HEK293 (cell line): ENCODE data around the gene CDK14.

ENCODE experiments used
- CTCF ChIA-PET: fragments of 350-600 bp; formaldehyde crosslinking; extraction: SDS; loops from one replicate; lab custom pipeline; 2021; ENCODE audit warnings: antibody characterized with exemption; lab: Yijun Ruan, JAX
- POLR2A ChIA-PET: fragments of 300-600 bp; formaldehyde crosslinking; extraction: SDS; loops from one replicate; lab custom pipeline; 2020; ENCODE audit warnings: antibody characterized with exemption, inconsistent platforms; lab: Yijun Ruan, JAX
- H3K27ac ChIP-seq: fragments of 200-500 bp; sonication (Bioruptor generic); 2 replicates; pipeline ENCODE4 v1.5.1; 2014; ENCODE audit warnings: low read depth, low read length, control low read depth, inconsistent platforms; ENCODE audit errors: extremely low read depth
- H3K36me3 ChIP-seq, 2 experiments: fragments of 200-500 bp in 1 of 2; sonication (Bioruptor generic) in 1 of 2; 1 replicate in 1 of 2; 2 replicates in 1 of 2; pipeline ENCODE4 v1.5.1; 2014 to 2017; ENCODE audit warnings: inconsistent platforms in 2 of 2, low read length in 2 of 2; ENCODE audit not compliant: control insufficient read depth in 2 of 2, insufficient read depth in 1 of 2
- H3K4me1 ChIP-seq: fragments of 200-500 bp; sonication (Bioruptor generic); 2 replicates; pipeline ENCODE4 v1.5.1; 2014; ENCODE audit warnings: mild to moderate bottlenecking, low read length, inconsistent platforms; ENCODE audit not compliant: control insufficient read depth, insufficient read depth
- H3K4me3 ChIP-seq: 2 replicates; pipeline ENCODE4 v1.5.1; 2011; ENCODE audit warnings: low read depth, mild to moderate bottlenecking, control low read depth, low read length, moderate library complexity
- H3K9me3 ChIP-seq: fragments of 200-500 bp; sonication (Bioruptor generic); 2 replicates; pipeline ENCODE4 v1.5.1; 2014; ENCODE audit warnings: low read depth, low read length, inconsistent platforms; ENCODE audit not compliant: control insufficient read depth, insufficient read depth
- ATF2 ChIP-seq: fragments of 450-650 bp; formaldehyde crosslinking; IDR thresholded peaks from 2 replicates; pipeline ENCODE4 v1.5.1; 2016; ENCODE audit warnings: missing biosample characterization, missing genetic modification characterization, low read depth
- BCL11B ChIP-seq: fragments of 450-650 bp; formaldehyde crosslinking; IDR thresholded peaks from 2 replicates; pipeline ENCODE4 v1.5.1; 2016; ENCODE audit warnings: low read depth, missing biosample characterization, missing genetic modification characterization
- FEZF1 ChIP-seq: fragments of 450-650 bp; formaldehyde crosslinking; IDR thresholded peaks from 2 replicates; pipeline ENCODE4 v1.5.1; 2016; ENCODE audit warnings: missing biosample characterization, missing genetic modification characterization
- GFI1B ChIP-seq: fragments of 450-650 bp; formaldehyde crosslinking; IDR thresholded peaks from 2 replicates; pipeline ENCODE4 v1.5.1; 2016; ENCODE audit warnings: missing biosample characterization, missing genetic modification characterization
- KLF1 ChIP-seq: fragments of 450-650 bp; formaldehyde crosslinking; IDR thresholded peaks from 2 replicates; pipeline ENCODE4 v1.5.1; 2016; ENCODE audit warnings: missing biosample characterization, missing genetic modification characterization
- PRDM1 ChIP-seq: fragments of 450-650 bp; formaldehyde crosslinking; IDR thresholded peaks from 2 replicates; pipeline ENCODE4; 2016; ENCODE audit warnings: missing biosample characterization, missing genetic modification characterization
- SCRT2 ChIP-seq: fragments of 450-650 bp; formaldehyde crosslinking; IDR thresholded peaks from 2 replicates; pipeline ENCODE4 v1.5.1; 2016; ENCODE audit warnings: missing biosample characterization, missing genetic modification characterization
- SP7 ChIP-seq: fragments of 450-650 bp; formaldehyde crosslinking; IDR thresholded peaks from 2 replicates; pipeline ENCODE4 v1.5.1; 2016; ENCODE audit warnings: missing biosample characterization, missing genetic modification characterization
- ZEB2 ChIP-seq: fragments of 450-650 bp; formaldehyde crosslinking; IDR thresholded peaks from 2 replicates; pipeline ENCODE4 v1.5.1; 2016; ENCODE audit warnings: missing biosample characterization, missing genetic modification characterization
- ZFP3 ChIP-seq: fragments of 450-650 bp; formaldehyde crosslinking; IDR thresholded peaks from 2 replicates; pipeline ENCODE4 v1.5.1; 2016; ENCODE audit warnings: low read depth, missing biosample characterization, missing genetic modification characterization
- ZNF132 ChIP-seq: fragments of 450-650 bp; formaldehyde crosslinking; IDR thresholded peaks from 2 replicates; pipeline ENCODE4 v1.5.1; 2017; ENCODE audit warnings: missing biosample characterization, missing genetic modification characterization, borderline replicate concordance
- ZNF140 ChIP-seq: fragments of 450-650 bp; formaldehyde crosslinking; IDR thresholded peaks from 2 replicates; pipeline ENCODE4 v1.5.1; 2016; ENCODE audit warnings: missing biosample characterization, missing genetic modification characterization
- ZNF155 ChIP-seq: fragments of 450-650 bp; formaldehyde crosslinking; IDR thresholded peaks from 2 replicates; pipeline ENCODE4 v1.5.1; 2016; ENCODE audit warnings: missing biosample characterization, missing genetic modification characterization
- ZNF174 ChIP-seq: fragments of 450-650 bp; formaldehyde crosslinking; IDR thresholded peaks from 2 replicates; pipeline ENCODE4 v1.5.0; 2017; ENCODE audit warnings: missing biosample characterization, mild to moderate bottlenecking, missing genetic modification characterization
- ZNF175 ChIP-seq: fragments of 450-650 bp; formaldehyde crosslinking; IDR thresholded peaks from 2 replicates; pipeline ENCODE4 v1.5.1; 2016; ENCODE audit warnings: missing biosample characterization, missing genetic modification characterization
- ZNF18 ChIP-seq: fragments of 450-650 bp; formaldehyde crosslinking; IDR thresholded peaks from 2 replicates; pipeline ENCODE4 v1.5.1; 2016; ENCODE audit warnings: missing biosample characterization, missing genetic modification characterization
- ZNF324 ChIP-seq: fragments of 450-650 bp; formaldehyde crosslinking; IDR thresholded peaks from 2 replicates; pipeline ENCODE4 v1.5.1; 2016; ENCODE audit warnings: missing biosample characterization, missing genetic modification characterization
- ZNF335 ChIP-seq: fragments of 450-650 bp; formaldehyde crosslinking; conservative IDR thresholded peaks from 2 replicates; pipeline ENCODE4 v1.5.1; 2016; ENCODE audit warnings: missing biosample characterization, missing genetic modification characterization
- ZNF398 ChIP-seq: fragments of 450-650 bp; formaldehyde crosslinking; IDR thresholded peaks from 2 replicates; pipeline ENCODE4 v1.5.1; 2017; ENCODE audit warnings: missing biosample characterization, missing genetic modification characterization
- ZNF501 ChIP-seq: fragments of 450-650 bp; formaldehyde crosslinking; IDR thresholded peaks from 2 replicates; pipeline ENCODE4 v1.5.1; 2016; ENCODE audit warnings: missing biosample characterization, missing genetic modification characterization
- ZNF513 ChIP-seq: fragments of 450-650 bp; IDR thresholded peaks from 2 replicates; pipeline ENCODE4 v1.5.1; 2018; ENCODE audit warnings: missing biosample characterization, missing genetic modification characterization
- ZNF521 ChIP-seq: fragments of 450-650 bp; formaldehyde crosslinking; IDR thresholded peaks from 2 replicates; pipeline ENCODE4 v1.5.1; 2017; ENCODE audit warnings: missing biosample characterization, mild to moderate bottlenecking, missing genetic modification characterization
- ZNF530 ChIP-seq: fragments of 450-650 bp; formaldehyde crosslinking; IDR thresholded peaks from 2 replicates; pipeline ENCODE4 v1.5.1; 2016; ENCODE audit warnings: low read depth, missing biosample characterization, missing genetic modification characterization
- ZNF548 ChIP-seq: fragments of 450-650 bp; formaldehyde crosslinking; IDR thresholded peaks from 2 replicates; pipeline ENCODE4 v1.5.1; 2016; ENCODE audit warnings: missing biosample characterization, missing genetic modification characterization
- ZNF549 ChIP-seq: fragments of 450-650 bp; IDR thresholded peaks from 2 replicates; pipeline ENCODE4 v1.5.1; 2018; ENCODE audit warnings: missing biosample characterization, missing genetic modification characterization, mild to moderate bottlenecking, inconsistent platforms, moderate library complexity
- ZNF560 ChIP-seq: fragments of 450-650 bp; formaldehyde crosslinking; IDR thresholded peaks from 2 replicates; pipeline ENCODE4 v1.5.1; 2017; ENCODE audit warnings: missing biosample characterization, missing genetic modification characterization, borderline replicate concordance
- ZNF561 ChIP-seq: fragments of 450-650 bp; IDR thresholded peaks from 2 replicates; pipeline ENCODE4 v1.5.1; 2018; ENCODE audit warnings: missing biosample characterization, missing genetic modification characterization, borderline replicate concordance
- ZNF596 ChIP-seq: fragments of 450-650 bp; IDR thresholded peaks from 2 replicates; pipeline ENCODE4 v1.5.0; 2018; ENCODE audit warnings: missing biosample characterization, mild to moderate bottlenecking, missing genetic modification characterization, moderate library complexity
- ZNF639 ChIP-seq: fragments of 450-650 bp; formaldehyde crosslinking; IDR thresholded peaks from 2 replicates; pipeline ENCODE4 v1.5.1; 2016; ENCODE audit warnings: missing biosample characterization, missing genetic modification characterization
- ZNF791 ChIP-seq: fragments of 450-650 bp; formaldehyde crosslinking; IDR thresholded peaks from 2 replicates; pipeline ENCODE4 v1.5.1; 2016; ENCODE audit warnings: missing biosample characterization, missing genetic modification characterization

Gene CDK14

GRCh38 chr7:91140286-91140685 is 544.2 kb downstream of the CDK14 start:
- TF ChIP-seq ZNF561 (tag by site-specific recombination) = no peak
- POLR2A ChIA-PET = no interaction called here
- CTCF ChIA-PET = interaction anchor here (0.6 kb wide), 1 partner anchor 8 kb away, joined by 3 read pairs; no protein-coding TSS in a partner anchor
- Histone ChIP-seq H3K27ac (no peak overlapping the region), H3K9me3 (no peaks in the 10 kb centered on the region), H3K4me3 (no peak overlapping the region), H3K4me1 (peaks cover 16% of the 10 kb centered on the region), H3K36me3 (no peaks in the 10 kb centered on the region)

GRCh38 chr7:91140982-91141381 is 544.9 kb downstream of the CDK14 start:
- POLR2A ChIA-PET = no interaction called here

GRCh38 chr7:91142743-91143142 is 546.6 kb downstream of the CDK14 start:
- no peaks in the 10 kb centered on the region for H3K36me3 ChIP-seq
- H3K4me1 ChIP-seq = peaks cover 9% of the 10 kb centered on the region
- no peak overlapping the region for H3K27ac ChIP-seq
- no peak overlapping the region for H3K4me3 ChIP-seq
- POLR2A ChIA-PET = no interaction called here
- CTCF ChIA-PET = interaction anchor here (0.6 kb wide), 1 partner anchor 53 kb away, joined by 3 read pairs; no protein-coding TSS in a partner anchor
- H3K9me3 ChIP-seq = no peaks in the 10 kb centered on the region
- TF ChIP-seq ZNF398 (tag by site-specific recombination) (no peak), SCRT2 (no peak), ZNF521 (tag by site-specific recombination) (no peak), ZFP3 (no peak), ZNF155 (tag by site-specific recombination) (no peak), ZNF132 (tag by site-specific recombination) (no peak), ZNF561 (tag by site-specific recombination) (no peak), ZNF18 (no peak), ZNF335 (no peak), GFI1B (tag by site-specific recombination) (no peak), ZNF174 (tag by site-specific recombination) (no peak), ZNF324 (no peak), ATF2 (tag by site-specific recombination) (no peak), ZNF175 (tag by site-specific recombination) (no peak), ZNF140 (tag by site-specific recombination) (no peak)

More at GRCh38 chr7:91140982-91141381, 544.9 kb downstream of the CDK14 start:
- H3K4me1 ChIP-seq = peaks cover 16% of the 10 kb centered on the region
- no peak overlapping the region for H3K27ac ChIP-seq
- no peak overlapping the region for H3K4me3 ChIP-seq
- H3K36me3 ChIP-seq = no peaks in the 10 kb centered on the region
- CTCF ChIA-PET = no interaction called here
- no peaks in the 10 kb centered on the region for H3K9me3 ChIP-seq
- TF ChIP-seq ZNF548 (tag by site-specific recombination) (no peak), FEZF1 (tag by site-specific recombination) (no peak), ZNF549 (no peak), PRDM1 (no peak), ZNF501 (no peak), BCL11B (tag by site-specific recombination) (no peak), ZNF639 (tag by site-specific recombination) (no peak), GFI1B (tag by site-specific recombination) (no peak), SP7 (no peak), ZNF596 (no peak), ZNF560 (tag by site-specific recombination) (no peak), ZNF513 (no peak), KLF1 (tag by site-specific recombination) (no peak), ZEB2 (tag by site-specific recombination) (no peak), ZNF791 (tag by site-specific recombination) (no peak), ZNF530 (no peak)
- TF ChIP-seq, all 188 proteins: peak for 0
